Hepatocyte (in vitro differentiated cells): ENCODE measurements around the gene EXOC6B. TPM values are rescaled to one million over a fixed set of nuclear protein-coding genes. Genes with fewer than 3 reads are reported as not detected.
"Not testable (repeated sequence)": the region's sequence is repeated elsewhere in the genome, so short reads cannot be mapped to it uniquely, and the experiment has no call there.

Experiments
- DNase-seq: peaks from one replicate; pipeline ENCODE4 v3.0.0-alpha.2; 2016; ENCODE audit warnings: low spot score
- H2AFZ ChIP-seq: fragments of 200-600 bp; sonication (generic); 2 replicates; pipeline ENCODE4 v1.6.0; 2016; ENCODE audit warnings: antibody characterized with exemption, mild to moderate bottlenecking
- H3K27ac ChIP-seq: fragments of 200-600 bp; sonication (generic); 2 replicates; pipeline ENCODE4 v1.5.1; 2016; ENCODE audit warnings: mild to moderate bottlenecking
- H3K27me3 ChIP-seq: fragments of 200-600 bp; sonication (generic); 2 replicates; pipeline ENCODE4 v1.6.1; 2016
- H3K36me3 ChIP-seq: fragments of 200-600 bp; sonication (generic); replicated peaks from 2 replicates; pipeline ENCODE4 v1.5.1; 2016; ENCODE audit warnings: low read depth; ENCODE audit not compliant: insufficient read depth
- H3K4me1 ChIP-seq: fragments of 200-600 bp; sonication (generic); 2 replicates; pipeline ENCODE4 v1.5.1; 2016; ENCODE audit warnings: mild to moderate bottlenecking, moderate library complexity; ENCODE audit not compliant: insufficient read depth
- H3K4me2 ChIP-seq: fragments of 200-600 bp; sonication (generic); 2 replicates; pipeline ENCODE4 v1.6.0; 2016
- H3K4me3 ChIP-seq: fragments of 200-600 bp; sonication (generic); 2 replicates; pipeline ENCODE4 v1.5.1; 2016; ENCODE audit warnings: mild to moderate bottlenecking
- H3K79me2 ChIP-seq: fragments of 200-600 bp; sonication (generic); 2 replicates; pipeline ENCODE4 v1.6.0; 2017; ENCODE audit warnings: mild to moderate bottlenecking
- H3K9me2 ChIP-seq: fragments of 200-600 bp; sonication (generic); replicated peaks from 2 replicates; pipeline ENCODE4 v1.6.0; 2017; ENCODE audit warnings: mild to moderate bottlenecking; ENCODE audit not compliant: insufficient read depth
- H3K9me3 ChIP-seq: fragments of 200-600 bp; sonication (generic); 2 replicates; pipeline ENCODE4 v1.5.1; 2016; ENCODE audit warnings: low read depth, mild to moderate bottlenecking
- H4K20me1 ChIP-seq: fragments of 200-600 bp; sonication (generic); 2 replicates; pipeline ENCODE4 v1.6.0; 2016; ENCODE audit warnings: mild to moderate bottlenecking; ENCODE audit not compliant: insufficient read depth, poor library complexity, severe bottlenecking
- CTCF ChIP-seq: fragments of 200-600 bp; sonication (generic); IDR thresholded peaks from 2 replicates; pipeline ENCODE4 v1.5.1; 2016; ENCODE audit warnings: antibody characterized with exemption, mild to moderate bottlenecking; ENCODE audit not compliant: poor library complexity
- EZH2 ChIP-seq: fragments of 200-600 bp; sonication (generic); IDR thresholded peaks from 2 replicates; pipeline ENCODE4 v1.6.1; 2016; ENCODE audit warnings: antibody characterized with exemption, mild to moderate bottlenecking, borderline replicate concordance
- EZH2phosphoT487 ChIP-seq: fragments of 200-600 bp; sonication (generic); IDR thresholded peaks from one replicate; pipeline ENCODE4 v1.6.1; 2018; ENCODE audit warnings: antibody characterized with exemption, mild to moderate bottlenecking, low read depth, moderate library complexity; ENCODE audit not compliant: unreplicated experiment, severe bottlenecking
- WGBS: methylation state at CpG from one replicate; pipeline ENCODE4 v1.1.6; 2016; ENCODE audit warnings: low lambda C conversion rate; ENCODE audit errors: missing lambda C conversion rate; 5-methylcytosine and 5-hydroxymethylcytosine counted together
- polyA plus RNA-seq: library from polyadenylated mRNA; unstranded; fragments of >200 nt; fragmentation: Nextera tagmentation; extraction: Ambion mirVana; gene quantifications from 2 replicates; pipeline ENCODE4 v1.2.1, GENCODE V29; 2016
- total RNA-seq: library from RNA; depleted of rRNA; stranded (reverse); fragments of >200 nt; gene quantifications from 2 replicates; pipeline ENCODE4 v1.2.3, GENCODE V29; 2014

EXOC6B gene
- total and polyA plus RNA-seq, 2 experiments from 2014 or later = 11.8 to 36.2 TPM

- 93% methylated on average over 2 of the region's 2 CpGs for WGBS
These were observed 328.1 kb downstream of the EXOC6B start for GRCh38 chr2:72497763-72498162.

GRCh38 chr2:72496479-72496878 is 329.4 kb downstream of the EXOC6B start:
- no peak overlapping the region for H3K4me3 ChIP-seq
- TF ChIP-seq EZH2 = no peak
- TF ChIP-seq EZH2phosphoT487 = no peak
- no peak for TF ChIP-seq CTCF
- no peaks in the 10 kb centered on the region for H3K79me2 ChIP-seq
- no peaks in the 10 kb centered on the region for H3K9me2 ChIP-seq
- no peaks in the 10 kb centered on the region for H3K27me3 ChIP-seq
- H3K4me1 ChIP-seq = no peaks in the 10 kb centered on the region
- no peak overlapping the region for H2AFZ ChIP-seq
- DNase-seq = no peak
- no peaks in the 10 kb centered on the region for H3K9me3 ChIP-seq
- no peak overlapping the region for H3K4me2 ChIP-seq
- H3K27ac ChIP-seq = no peak overlapping the region
- H4K20me1 ChIP-seq = no peaks in the 10 kb centered on the region
- H3K36me3 ChIP-seq = peaks cover 3% of the 10 kb centered on the region

More at GRCh38 chr2:72497763-72498162, 328.1 kb downstream of the EXOC6B start:
- no peaks in the 10 kb centered on the region for H3K27me3 ChIP-seq
- no peaks in the 10 kb centered on the region for H4K20me1 ChIP-seq
- no peaks in the 10 kb centered on the region for H3K79me2 ChIP-seq
- peaks cover 3% of the 10 kb centered on the region for H3K36me3 ChIP-seq
- H3K27ac ChIP-seq = no peak overlapping the region
- no peak overlapping the region for H2AFZ ChIP-seq
- no peak overlapping the region for H3K4me3 ChIP-seq
- no peaks in the 10 kb centered on the region for H3K9me3 ChIP-seq
- no peaks in the 10 kb centered on the region for H3K9me2 ChIP-seq
- DNase-seq = no peak
- no peak for TF ChIP-seq EZH2
- no peak for TF ChIP-seq EZH2phosphoT487
- no peak for TF ChIP-seq CTCF
- H3K4me1 ChIP-seq = no peaks in the 10 kb centered on the region
- no peak overlapping the region for H3K4me2 ChIP-seq

- Histone ChIP-seq H3K36me3 (peaks cover 3% of the 10 kb centered on the region), H3K4me3 (no peak overlapping the region)
These were observed 331.4 kb downstream of the EXOC6B start for GRCh38 chr2:72494392-72494791.

GRCh38 chr2:72484622-72485021 is 341.2 kb downstream of the EXOC6B start:
- not testable (repeated sequence) for H3K4me2 ChIP-seq, H3K9me3 ChIP-seq, H3K4me3 ChIP-seq, H3K79me2 ChIP-seq, H3K27ac ChIP-seq, H3K27me3 ChIP-seq, H3K36me3 ChIP-seq, H3K9me2 ChIP-seq, H3K4me1 ChIP-seq, H4K20me1 ChIP-seq, H2AFZ ChIP-seq, DNase-seq
- 94% methylated on average over 1 of the region's 1 CpG for WGBS

More at GRCh38 chr2:72494392-72494791, 331.4 kb downstream of the EXOC6B start:
- Histone ChIP-seq H4K20me1 (no peaks in the 10 kb centered on the region), H3K27ac (no peak overlapping the region), H3K9me3 (no peaks in the 10 kb centered on the region), H3K9me2 (no peaks in the 10 kb centered on the region), H2AFZ (no peak overlapping the region), H3K27me3 (no peaks in the 10 kb centered on the region), H3K79me2 (no peaks in the 10 kb centered on the region), H3K4me1 (no peaks in the 10 kb centered on the region), H3K4me2 (no peak overlapping the region)
- no peak for DNase-seq
- no peak for TF ChIP-seq CTCF
- TF ChIP-seq EZH2 = no peak
- no peak for TF ChIP-seq EZH2phosphoT487
- 97% methylated on average over 1 of the region's 1 CpG for WGBS
